Spleen (tissue), 7 donors: ENCODE data around the gene ATG7.

Experiments used
- POLR2A ChIP-seq, 3 donors: fragments of 450-650 bp; IDR thresholded peaks; one replicate each; pipeline ENCODE4 v1.5.1; 2017; ENCODE audit warnings: antibody characterized with exemption in 3 of 3, mild to moderate bottlenecking in 1 of 3
- POLR2AphosphoS5 ChIP-seq, 3 donors: sonication (generic); formaldehyde crosslinking; IDR thresholded peaks; one replicate each; pipeline ENCODE4 v1.5.1; 2017; ENCODE audit warnings: antibody characterized with exemption in 3 of 3
- TF ChIP-seq, protein P1 (sequence below), 11 experiments: fragments of 200-600 bp in 7 of 11; fragments of 450-650 bp in 4 of 11; sonication (generic) in 4 of 11; IDR thresholded peaks in 8 of 11; conservative IDR thresholded peaks in 3 of 11; 1 replicate in 7 of 11; 2 replicates in 4 of 11; pipeline versions ENCODE4 v1.4.0 to v1.8.0; 2016 to 2021; ENCODE audit warnings: antibody characterized with exemption in 11 of 11, inconsistent platforms in 4 of 11, mild to moderate bottlenecking in 1 of 11
- donor health status: DM: no; HTN: no; CAD: no; lungs with moderate emphysema.
- donor health status: DM: no; HTN: no; CAD: no.
- donor health status: DM: no; HTN: no; CAD: no.

- TF ChIP-seq POLR2A (IDR thresholded peaks at IDR 0.05) (no peak), POLR2AphosphoS5 (IDR thresholded peaks at IDR 0.05) (peak in 1 of 3 donors; percentile 5)
- TF ChIP-seq, protein P1, sequence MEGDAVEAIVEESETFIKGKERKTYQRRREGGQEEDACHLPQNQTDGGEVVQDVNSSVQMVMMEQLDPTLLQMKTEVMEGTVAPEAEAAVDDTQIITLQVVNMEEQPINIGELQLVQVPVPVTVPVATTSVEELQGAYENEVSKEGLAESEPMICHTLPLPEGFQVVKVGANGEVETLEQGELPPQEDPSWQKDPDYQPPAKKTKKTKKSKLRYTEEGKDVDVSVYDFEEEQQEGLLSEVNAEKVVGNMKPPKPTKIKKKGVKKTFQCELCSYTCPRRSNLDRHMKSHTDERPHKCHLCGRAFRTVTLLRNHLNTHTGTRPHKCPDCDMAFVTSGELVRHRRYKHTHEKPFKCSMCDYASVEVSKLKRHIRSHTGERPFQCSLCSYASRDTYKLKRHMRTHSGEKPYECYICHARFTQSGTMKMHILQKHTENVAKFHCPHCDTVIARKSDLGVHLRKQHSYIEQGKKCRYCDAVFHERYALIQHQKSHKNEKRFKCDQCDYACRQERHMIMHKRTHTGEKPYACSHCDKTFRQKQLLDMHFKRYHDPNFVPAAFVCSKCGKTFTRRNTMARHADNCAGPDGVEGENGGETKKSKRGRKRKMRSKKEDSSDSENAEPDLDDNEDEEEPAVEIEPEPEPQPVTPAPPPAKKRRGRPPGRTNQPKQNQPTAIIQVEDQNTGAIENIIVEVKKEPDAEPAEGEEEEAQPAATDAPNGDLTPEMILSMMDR (IDR thresholded peaks at IDR 0.05 in 8 of 11, conservative IDR thresholded peaks at IDR 0.05 in 3 of 11): no peak
Measured at GRCh38 chr3:11556851-11557644, 284.9 kb downstream of the ATG7 start.
